NCI-H1048 (cell line): ENCODE results near the gene TMEM178B.
"Not testable (repeated sequence)": the region's sequence is repeated elsewhere in the genome, so short reads cannot be mapped to it uniquely, and the experiment has no call there.

Experiments
- DNase-seq: peaks from one replicate; lab custom pipeline; 2025; lab: John Stamatoyannopoulos, UW

Gene TMEM178B

DNA sequence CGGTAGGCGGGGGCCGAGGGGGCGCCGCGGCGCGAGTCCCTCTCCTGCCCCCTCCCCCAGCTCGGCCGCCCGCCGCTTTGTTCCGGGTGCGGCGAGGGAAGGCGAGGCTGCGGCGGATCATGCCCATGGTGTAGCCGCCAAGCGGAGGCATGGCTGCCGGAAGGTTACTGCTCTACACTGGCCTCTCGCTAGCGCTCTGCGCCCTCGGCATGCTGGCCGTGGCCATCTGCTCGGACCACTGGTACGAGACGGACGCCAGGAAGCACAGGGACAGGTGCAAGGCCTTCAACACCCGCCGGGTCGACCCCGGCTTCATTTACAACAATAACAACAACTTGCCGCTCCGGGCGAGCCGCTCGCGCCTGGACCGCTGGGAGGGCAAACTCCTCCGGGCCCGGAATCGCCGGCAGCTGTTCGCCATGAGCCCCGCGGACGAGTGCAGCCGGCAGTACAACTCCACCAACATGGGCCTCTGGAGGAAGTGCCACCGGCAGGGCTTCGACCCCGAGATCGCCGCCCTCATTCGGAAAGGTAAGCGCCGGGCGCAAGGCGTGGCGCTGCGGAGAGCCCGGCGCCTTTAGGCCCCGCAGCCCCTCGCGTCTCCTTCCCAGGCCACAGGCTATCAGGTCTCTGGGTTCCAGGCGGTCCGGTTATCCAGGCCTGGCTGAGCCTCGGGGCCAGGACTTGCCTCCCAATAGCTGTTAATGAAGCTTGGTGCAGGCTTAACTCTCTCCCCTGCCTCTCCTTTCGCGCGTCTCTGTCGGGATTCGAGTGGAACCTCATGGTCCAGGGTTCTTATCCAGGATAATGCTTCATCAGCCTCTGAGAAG lies 513 bp downstream of the TMEM178B start:
- no peak for DNase-seq

DNA sequence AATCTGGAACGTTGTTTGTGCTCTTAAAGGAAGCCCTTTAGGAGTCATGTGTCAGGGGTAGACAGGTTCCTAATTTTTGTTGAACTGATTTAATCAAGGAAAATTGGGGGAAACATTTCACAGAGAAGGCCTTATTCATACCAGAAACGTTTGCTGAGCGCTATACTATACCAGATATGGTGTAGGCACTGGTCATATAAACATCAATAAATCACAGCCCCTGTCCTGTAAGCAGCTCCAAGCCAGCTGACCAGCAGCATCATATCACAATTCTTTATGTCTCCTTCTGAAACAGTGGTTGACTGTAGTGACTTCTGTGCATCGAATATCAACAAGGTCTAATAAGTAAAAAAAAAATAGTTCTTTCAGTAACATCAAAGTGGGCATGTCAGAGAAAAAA lies 1.1 kb downstream of the TMEM178B start:
- no peak for DNase-seq

DNA sequence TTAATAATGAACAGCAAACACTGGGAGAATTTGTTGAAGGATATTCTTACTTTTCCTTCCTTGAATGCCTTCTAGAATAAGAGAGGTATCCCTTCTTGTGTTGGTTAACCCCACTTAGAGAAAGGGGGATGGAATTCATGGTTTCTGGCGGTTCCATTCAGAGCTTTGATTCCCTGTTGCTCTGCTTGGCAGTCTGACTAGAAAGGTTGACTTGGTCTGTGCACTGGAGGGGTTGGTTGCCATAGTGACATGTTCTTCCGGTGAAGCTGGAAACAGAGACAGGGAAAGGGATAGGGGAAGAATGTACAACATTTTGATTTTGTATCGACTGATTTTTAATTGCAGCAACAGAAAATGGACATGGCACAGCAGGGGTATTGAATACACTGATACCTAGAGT lies 2.5 kb downstream of the TMEM178B start:
- DNase-seq, result no peak

DNA sequence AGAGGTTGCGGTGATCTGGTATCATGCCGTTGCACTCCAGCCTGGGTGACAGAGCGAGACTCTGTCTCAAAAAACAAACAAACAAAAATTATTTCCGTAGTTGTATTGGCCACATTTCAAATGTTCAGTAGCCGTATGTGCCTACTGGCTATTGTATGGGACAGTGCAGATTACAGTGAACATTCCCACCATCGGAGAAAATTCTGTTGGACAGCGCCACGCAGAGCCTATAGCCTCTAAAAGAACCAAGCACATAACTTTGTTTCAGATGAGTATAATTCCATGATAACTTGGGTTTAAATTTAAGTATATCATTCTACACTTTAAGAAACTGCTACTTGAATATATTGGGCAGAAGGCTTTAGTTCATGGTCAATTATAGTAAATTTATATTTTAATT lies 5.4 kb downstream of the TMEM178B start:
- DNase-seq, result no peak

DNA sequence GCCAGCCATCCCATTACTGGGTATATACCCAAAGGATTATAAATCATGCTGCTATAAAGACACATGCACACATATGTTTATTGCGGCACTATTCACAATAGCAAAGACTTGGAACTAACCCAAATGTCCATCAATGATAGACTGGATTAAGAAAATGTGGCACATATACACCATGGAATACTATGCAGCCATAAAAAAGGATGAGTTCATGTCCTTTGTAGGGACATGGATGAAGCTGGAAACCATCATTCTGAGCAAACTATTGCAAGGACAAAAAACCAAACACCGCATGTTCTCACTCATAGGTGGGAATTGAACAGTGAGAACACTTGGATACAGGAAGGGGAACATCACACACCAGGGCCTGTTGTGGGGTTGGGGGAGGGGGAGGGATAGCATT lies 15.6 kb downstream of the TMEM178B start:
- not testable (repeated sequence) for DNase-seq

DNA sequence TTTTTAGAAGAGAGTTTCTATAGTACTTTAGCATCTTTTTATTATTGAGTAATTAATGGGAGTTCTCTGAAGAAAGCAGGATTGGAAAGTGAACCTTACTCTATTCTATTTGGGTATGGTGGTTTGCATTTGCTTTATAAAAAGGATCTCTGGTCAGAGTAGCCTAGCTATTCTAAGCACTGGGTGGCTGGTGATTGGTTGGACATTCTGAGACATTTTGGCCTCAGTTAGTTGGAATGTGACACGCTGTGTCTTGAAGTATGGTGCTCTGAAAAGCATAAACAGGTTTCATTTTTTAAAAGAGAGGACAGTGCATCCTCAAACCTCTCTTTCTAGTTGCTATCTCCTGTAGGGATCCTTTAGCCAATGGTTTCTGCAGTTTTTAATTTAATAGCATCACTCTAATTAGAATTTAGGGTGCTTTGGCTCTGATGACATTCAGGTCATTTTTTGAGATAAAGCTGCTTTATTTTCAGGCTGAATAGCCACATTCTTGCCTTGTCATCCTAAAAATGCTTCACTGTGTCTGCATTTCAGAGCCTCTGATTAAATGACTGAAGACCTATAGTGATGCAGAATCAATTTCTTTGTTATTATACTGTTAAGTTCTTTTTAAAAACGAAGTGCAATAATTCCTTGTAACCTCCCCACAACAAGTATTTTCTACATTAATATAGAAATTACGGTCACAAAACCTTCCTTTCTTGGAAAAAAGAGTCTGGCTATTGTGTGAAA lies 20.6 kb downstream of the TMEM178B start:
- no peak for DNase-seq

DNA sequence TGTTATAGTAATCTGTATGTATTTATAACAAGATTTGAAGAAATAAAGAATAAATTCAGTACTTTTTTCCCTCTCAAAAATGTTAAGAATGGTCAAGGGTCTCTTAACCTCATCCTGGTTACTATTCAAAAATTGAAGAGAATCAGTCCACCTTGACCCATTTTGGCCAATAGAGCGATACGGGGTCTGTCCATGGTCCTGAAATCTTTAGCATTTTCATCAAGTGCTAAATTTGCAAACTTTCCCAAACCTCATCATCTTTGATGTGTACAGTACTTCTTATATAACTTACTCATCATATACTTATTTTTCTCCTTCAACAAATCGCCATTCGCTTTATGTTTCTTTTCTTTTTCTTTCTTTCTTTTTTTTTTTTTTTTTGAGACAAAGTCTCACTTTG lies 23.6 kb downstream of the TMEM178B start:
- no peak for DNase-seq

DNA sequence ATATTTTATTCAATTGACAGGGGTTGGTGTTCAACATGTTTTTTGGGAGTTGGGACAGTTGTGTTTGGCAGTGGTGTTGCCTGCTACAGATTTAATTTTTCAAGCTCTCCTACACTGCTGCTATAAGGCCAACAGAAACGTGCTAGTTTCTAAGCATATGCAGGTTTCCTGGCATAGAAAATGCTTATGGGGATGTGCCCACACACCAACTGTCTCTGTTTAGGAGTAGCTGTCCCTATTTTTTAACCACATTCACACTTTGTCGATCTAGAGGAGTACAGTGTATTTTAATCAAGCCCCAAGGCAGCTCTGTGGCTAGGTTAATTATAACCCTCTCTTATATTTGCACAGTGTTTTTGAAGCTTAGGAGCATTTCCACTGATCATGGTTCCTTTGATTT lies 28.6 kb downstream of the TMEM178B start:
- DNase-seq, result no peak

DNA sequence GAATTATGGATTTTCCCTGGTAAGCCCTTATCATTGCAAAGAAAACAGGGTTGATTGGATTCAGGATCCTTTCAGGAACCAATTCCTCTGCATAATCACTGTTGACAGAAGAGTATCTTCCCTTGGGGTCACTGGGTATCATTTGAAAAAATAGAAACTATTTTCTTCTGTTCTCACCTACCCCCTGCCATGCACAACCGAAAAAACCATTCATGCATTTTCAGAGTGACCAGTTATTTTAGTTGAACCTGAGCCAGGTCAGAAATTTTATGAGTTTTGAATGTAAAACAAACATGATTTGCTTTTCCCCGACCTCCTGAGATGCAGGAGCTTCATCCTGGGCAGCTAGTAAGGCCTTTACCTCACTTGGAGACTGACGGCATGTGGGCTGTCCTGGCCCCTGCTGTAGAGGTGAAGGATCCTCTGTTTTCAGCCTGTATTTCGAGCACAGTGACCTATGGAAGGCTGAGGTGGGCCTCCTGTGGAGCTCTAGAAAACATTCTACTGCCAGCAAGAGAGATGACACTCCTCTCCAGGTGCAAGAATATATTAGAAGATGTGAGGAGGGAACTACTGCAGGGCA lies 30.1 kb downstream of the TMEM178B start:
- no peak for DNase-seq

DNA sequence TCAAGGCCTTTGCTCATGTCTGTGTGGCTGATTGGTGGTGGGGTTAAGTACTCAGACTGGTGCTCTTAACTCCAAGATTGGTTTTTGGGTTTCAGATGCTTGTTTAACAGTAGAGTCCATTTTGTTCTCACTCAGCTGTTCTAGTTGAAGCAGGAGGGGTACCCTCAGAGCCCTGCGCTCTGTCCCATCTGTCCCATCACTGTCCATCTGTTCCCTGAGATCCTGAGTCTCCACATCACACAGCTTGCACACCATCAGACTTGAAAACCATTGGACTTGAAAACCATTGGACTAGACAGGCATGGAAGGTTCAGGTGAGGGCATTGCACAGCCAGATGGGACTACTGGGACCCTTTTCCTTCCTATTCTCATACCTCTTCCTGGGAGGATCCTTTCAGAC lies 39.3 kb downstream of the TMEM178B start:
- DNase-seq, result no peak

DNA sequence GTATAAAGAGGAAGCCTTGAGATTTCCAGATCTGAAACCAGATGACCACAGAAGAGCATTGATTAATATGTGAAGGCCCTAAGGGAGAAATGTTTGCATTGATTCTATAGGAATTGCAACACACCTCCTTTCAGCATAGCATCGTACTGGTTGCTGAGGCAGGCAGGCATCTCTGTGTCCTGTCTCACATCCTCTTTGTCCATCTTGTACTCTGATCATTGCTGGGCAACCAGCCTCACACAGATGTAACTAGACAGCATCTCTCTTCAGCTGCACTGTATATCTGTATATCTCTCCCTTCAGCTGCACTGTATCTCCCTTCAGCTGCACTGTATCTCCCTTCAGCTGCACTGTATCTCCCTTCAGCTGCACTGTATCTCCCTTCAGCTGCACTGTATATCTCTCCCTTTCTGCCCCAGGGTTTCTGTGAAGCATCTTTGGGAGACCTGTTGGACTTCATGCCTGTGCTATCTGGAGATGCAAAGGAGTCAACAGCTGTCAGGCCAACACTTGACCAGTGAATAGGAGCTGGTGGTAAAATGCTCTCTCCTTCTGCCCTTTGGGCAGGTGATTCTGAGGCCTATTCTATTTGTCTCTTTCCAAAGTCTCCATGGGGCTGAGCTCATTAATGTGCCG lies 40.3 kb downstream of the TMEM178B start:
- DNase-seq, result no peak

DNA sequence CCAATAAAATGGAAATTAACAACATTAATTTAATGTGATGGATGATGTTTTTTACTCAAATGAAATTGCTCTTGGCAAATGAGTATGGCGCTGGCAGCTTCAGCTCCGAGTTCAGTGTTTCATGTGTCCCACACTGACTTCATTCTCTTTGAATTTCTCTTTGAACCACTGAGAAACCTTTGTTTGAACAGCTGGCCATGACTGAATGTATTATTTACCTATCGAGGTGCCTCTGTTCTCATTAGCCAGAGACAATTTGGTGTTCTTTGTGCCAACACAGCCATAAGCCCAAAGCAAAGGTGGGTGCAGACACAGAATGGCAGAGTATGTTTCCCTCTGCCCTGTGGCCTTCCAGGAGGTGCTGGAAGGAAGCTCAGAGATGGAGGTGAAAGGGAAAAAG lies 42.1 kb downstream of the TMEM178B start:
- DNase-seq, result no peak

DNA sequence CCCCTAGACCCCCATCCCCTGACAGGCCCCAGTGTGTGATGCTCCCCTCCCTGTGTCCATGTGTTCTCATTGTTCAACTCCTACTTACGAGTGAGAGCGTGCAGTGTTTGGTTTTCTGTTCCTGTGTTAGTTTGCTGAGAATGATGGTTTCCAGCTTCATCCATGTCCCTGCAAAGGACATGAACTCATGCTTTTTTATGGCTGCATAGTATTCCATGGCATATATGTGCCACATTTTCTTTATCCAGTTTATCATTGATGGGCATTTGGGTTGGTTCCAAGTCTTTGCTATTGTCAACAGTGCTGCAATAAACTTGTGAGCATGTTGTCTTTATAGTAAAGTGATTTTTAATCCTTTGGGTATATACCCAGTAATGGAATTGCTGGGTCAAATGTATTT lies 42.8 kb downstream of the TMEM178B start:
- not testable (repeated sequence) for DNase-seq

DNA sequence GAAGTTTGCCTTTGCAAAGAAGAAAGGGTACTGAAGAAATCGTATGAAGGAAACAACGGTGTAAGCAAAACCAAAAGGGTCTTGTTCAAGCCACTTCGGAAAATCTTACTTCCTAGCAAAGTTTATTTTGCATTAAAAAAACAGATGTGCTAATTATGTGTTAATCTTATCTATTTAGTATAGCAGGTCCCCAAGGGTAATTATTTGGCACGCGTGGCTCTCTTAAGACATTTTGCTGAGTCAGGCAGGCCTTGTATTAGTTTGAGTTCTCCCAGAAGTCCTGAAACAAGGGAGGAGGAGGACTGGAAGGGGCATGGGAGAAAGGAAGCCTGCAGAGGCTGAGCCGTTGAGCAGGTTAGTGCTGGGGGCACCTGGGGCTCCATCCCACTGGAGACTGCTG lies 44.9 kb downstream of the TMEM178B start:
- no peak for DNase-seq

DNA sequence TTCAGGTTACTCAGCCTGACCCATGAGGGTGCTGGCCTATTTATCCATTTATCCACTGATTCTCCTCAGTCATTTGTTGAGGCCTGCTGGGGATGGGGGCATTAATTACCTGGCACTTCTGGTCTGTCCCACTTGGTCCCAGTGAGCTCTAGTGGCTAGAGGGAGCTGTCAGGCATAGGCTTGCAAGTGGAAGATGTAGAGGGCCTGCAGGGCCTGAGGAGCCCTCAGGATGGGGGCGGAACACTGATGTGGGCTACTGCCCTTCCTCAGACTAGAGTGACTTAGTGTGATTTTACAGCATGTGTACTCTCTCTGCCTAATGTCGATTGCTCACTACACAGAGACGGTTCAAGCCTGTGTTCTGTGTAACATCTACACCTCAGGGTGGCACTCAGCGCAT lies 45.3 kb downstream of the TMEM178B start:
- DNase-seq, result no peak

DNA sequence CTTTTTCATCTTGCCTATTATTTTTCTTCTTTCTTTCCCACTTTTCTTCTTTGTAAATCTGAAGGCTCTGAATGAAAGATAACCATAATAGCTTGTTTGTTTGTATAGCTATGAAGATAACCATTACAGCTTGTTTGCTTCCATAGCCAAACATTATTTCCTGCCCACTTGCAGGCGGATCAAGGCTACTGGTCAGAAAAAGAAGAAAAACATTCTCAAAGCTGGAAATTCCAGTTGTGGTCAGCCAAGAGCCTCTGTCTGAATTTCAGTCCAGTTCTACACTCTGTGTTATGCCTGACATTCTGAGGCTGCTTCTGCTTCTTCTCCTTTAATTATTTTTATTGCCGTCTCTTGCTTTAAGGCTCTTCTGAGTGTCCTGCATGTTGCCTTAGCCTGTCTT lies 48.9 kb downstream of the TMEM178B start:
- no peak for DNase-seq

DNA sequence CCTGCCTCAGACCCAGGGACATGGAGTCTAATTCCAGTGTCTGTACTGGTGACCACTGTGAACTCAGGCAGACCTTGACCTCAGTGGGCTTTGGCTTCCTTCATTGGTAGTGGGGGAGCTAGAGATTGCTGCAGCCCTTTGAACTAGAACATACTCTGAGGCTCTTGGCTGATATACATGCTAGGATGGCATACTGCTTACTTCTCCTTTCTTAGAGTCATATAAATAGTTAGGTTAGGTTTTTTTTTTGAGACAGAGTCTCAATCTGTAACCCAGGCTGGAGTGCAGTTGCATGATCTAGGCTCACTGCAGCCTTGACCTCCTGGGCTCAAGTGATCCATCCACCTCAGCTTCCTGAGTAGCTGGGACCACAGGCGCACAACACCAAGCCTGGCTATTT lies 49.7 kb downstream of the TMEM178B start:
- no peak for DNase-seq

DNA sequence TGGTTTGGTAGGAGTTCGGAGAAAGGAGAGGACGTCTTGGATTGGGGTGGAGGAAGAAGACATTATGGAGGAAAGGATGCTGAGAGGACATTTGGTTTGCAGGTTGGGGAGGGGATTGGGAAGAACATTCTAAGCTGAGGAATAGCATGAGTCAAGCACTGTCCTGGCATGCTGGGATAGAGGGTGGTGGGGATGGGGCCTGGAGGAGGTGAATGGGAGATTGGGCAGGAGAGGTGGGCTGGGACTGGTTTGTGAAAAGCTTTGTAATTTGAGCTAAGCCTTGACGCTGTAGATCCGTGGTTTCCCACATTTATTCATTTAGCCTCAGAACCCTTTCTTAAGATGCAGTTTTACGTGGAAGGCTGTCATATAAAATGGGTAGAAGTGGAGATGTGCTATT lies 52.2 kb downstream of the TMEM178B start:
- no peak for DNase-seq

DNA sequence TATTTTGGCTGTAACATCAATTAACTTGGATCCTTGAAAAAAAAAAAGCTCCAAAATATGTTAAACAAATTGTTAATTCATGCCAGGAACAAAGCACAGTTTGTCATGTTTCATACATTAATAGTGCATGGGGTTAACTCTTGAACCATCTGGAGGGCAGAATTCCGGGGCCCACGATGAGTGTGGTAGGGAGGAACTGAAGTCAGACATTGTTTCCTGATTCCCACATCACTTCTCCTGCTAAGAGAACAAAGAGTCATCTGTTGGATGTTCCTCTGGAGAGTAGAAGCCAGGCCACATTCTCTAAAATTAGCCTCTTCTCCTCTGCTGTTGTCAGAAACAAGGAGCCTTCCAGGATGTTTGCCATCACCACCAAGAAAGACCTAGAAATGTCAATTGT lies 54.6 kb downstream of the TMEM178B start:
- DNase-seq, result no peak

DNA sequence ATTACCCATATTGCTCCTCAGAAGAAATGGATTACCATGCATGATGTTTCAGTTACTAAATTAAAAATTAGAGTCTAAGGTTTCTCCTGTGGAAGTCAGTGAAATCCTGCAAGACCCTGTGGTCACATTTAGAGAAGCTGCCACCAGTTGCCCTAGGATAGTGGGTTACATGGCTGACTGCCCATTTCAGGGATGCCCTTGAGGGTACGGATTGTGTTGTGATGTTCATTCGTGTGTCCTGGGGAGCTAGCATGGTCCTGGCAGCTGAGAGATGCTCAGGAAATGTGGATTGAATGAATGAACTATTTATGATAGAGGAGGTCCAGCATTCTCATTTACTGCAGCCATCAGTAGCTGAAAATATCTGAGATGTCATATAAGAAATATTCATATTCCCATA lies 55.1 kb downstream of the TMEM178B start:
- no peak for DNase-seq

DNA sequence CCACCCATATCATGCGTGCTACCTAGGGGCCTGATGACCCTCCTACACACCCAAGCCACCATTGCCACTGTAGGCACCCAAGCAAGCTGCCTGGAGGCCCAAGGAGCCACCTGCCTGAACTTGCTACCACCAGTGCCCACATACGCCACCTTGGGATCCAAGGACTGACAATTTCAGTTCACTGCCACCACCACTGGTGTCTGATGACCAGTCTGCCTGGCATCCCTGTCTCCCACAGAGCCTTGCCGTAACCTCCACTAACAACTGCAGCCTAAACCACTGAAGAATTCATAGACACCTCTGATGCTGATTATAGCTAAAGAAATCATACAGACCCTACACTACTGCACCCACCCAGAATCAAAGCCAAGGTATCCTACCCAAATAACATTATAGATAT lies 58.8 kb downstream of the TMEM178B start:
- no peak for DNase-seq

DNA sequence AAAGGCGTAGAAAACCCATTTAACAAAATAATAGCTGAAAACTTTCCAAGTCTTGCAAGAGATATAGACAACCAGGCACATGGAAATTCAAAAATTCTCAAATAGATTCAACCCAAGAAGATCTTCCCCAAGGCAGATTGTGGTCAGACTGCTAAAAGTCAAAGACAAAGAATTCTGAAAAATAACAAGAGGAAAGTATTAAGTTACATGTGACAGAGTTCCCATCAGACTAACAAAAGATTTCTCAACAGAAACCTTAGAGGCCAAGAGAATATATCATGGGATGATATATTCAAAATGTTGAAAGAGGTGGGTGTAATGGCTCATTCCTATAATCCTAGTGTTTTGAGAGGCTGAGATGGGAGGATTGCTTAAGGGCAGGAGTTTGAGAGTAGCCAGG lies 59.8 kb downstream of the TMEM178B start:
- no peak for DNase-seq

DNA sequence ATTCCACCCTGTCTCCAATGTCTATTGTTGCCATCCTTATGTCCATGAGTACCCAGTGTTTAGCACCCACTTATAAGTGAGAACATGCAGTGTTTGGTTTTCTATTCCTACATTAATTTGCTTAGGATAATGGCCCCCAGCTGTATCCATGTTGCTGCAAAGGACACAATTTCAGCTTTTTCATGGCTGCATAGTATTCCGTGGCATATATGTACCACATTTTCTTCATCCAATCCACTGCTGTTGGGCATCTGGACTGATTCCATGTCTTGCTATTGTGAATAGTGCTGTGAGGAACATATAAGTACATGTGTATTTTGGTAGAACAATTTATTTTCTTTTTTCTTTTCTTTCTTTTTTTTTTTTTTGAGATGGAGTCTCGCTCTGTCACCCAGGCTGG lies 68.2 kb downstream of the TMEM178B start:
- DNase-seq, result no peak
